ENCODE data around the gene USP5.
"Not testable (repeated sequence)": the region's sequence is repeated elsewhere in the genome, so short reads cannot be mapped to it uniquely, and the experiment has no call there.

The USP5 gene

GRCh38 chr12:6842075-6842474, 9.9 kb upstream of the USP5 start:
- DNase-seq: no peak

GRCh38 chr12:6843118-6843902, 8.6 kb upstream of the USP5 start:
- DNase-seq: peak in 1 of 2 experiments; percentile 26

- DNase-seq: no peak
Observed at GRCh38 chr12:6845395-6845794, 6.6 kb upstream of the USP5 start.

DNA sequence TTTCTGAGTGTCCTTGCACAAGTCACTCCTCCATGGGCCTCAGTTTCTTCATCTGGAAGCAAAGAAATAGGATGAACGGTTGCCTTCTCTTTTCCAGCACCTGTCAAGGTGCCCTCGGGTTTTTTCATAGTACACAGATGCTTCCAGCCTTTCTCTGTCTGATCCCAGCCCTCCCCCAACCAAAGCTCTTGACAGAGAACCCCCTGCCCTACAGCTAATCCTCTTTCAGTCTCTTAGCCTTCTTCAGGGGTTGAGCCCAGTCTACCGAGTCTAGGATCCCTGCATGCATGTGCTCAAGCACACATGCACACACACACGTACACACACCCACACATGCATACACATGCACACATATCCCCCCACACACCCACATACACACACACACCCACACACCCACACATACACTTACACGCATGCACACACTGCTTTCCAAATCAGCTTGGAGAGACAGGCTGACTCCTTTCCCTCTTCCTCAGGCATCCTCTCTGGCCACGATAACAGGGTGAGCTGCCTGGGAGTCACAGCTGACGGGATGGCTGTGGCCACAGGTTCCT, 5.6 kb upstream of the USP5 start:
- DNase-seq: no peak

- no peak for DNase-seq
Observed at GRCh38 chr12:6847676-6848075, 4.3 kb upstream of the USP5 start.

- DNase-seq: no peak
Observed at GRCh38 chr12:6849427-6849826, 2.5 kb upstream of the USP5 start.

GRCh38 chr12:6849976-6850560, 1.9 kb upstream of the USP5 start:
- DNase-seq: no peak

- no peak for DNase-seq
Observed at GRCh38 chr12:6850796-6851152, 1.2 kb upstream of the USP5 start.

- peak; percentile 98 for DNase-seq
Observed at GRCh38 chr12:6851153-6851920, 613 bp upstream of the USP5 start, which contains the start of gene CDCA3. CDCA3 (minus strand) TSS chr12:6851286; CDS start chr12:6850952, 334 bp downstream.

DNA sequence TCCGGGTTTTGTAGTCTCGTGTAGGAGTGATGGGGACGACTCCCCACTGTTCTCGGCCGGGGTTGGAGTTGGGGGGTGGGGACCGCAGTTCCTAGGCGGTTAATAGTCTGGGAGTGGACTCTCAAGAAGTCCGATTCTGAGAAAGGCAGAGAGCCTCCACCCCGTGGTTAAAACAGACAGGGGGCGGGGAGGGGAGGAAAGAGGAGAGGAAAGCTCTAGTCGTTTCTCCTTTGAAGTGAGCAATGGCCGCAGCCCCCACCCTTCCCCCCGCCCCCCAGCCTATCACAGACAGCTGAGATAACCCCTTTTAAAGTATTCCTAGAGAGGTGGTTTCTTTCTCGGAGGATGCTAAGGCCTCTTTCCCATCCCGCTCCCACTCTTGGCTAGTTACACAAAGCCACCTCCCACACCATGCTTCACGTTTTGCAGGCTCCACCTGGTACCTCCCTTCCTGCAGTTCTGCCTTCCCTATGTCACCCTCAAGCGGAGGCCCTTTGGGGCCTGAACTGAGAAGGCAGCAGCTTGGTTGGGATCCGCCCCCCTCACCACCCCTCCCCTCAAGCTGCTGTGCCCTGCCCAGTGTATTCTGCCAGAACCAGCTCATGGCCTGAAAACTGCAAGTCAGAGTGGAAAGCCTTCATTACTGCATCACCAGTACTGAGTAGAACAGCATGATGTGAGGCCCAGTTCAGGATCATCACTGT, 853 bp downstream of the USP5 start:
- no peak for DNase-seq

GRCh38 chr12:6853626-6854025, 1.7 kb downstream of the USP5 start:
- DNase-seq: no peak

DNA sequence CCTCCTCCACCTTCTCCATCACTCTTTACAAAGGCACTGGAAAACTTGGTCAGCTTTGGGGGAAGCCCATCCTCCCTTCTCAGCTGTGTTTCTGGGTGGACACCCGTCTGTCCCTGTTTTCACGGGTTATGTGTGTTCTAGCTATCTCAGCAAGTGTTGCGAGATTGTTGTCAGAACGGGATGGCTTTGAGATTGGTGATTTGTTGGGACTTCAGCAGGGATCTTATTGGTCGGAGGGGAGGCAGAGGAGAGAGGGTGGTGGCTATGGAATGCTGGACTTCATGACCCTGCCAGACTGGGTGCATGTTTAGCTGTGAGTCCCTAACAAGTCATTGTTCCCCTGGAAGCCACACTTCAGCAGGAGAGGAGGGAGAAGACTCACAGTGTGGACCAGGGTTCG, 2.1 kb downstream of the USP5 start:
- DNase-seq: no peak

DNA sequence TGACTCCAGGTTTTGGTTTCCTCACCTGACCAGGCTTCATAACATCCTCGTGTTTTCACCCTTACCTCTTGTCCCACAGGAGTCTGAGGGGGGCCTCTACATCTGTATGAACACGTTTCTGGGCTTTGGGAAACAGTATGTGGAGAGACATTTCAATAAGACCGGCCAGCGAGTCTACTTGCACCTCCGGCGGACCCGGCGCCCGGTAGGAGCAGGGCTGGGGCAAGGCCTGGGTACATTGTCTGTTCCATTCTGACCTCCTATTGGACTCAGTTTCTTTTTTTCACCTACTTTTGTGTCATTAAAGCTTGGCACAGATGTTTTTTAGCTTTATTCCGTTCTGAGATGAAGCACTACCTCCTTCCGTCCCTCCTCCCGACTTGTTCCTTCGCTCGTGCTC, 3.4 kb downstream of the USP5 start:
- no peak for DNase-seq

DNA sequence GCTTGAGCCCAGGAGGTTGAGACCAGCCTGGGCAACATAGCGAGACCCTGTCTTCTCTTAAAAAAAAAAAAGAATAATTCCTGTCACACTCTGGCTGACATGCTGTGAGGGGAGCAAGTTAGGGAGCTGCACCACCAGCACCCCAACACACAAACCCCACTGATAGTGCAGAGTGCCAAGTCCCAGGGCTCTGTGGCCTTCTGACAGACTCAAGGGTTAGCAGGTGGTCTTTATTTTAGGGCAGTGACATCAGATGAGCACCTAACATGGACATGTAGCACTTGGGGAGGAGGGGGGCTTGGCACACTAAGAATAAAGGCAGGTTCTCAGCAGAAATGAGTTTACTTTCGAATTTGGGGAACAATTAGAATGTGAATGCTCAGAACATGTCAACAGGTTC, 6.8 kb downstream of the USP5 start:
- no peak for DNase-seq

DNA sequence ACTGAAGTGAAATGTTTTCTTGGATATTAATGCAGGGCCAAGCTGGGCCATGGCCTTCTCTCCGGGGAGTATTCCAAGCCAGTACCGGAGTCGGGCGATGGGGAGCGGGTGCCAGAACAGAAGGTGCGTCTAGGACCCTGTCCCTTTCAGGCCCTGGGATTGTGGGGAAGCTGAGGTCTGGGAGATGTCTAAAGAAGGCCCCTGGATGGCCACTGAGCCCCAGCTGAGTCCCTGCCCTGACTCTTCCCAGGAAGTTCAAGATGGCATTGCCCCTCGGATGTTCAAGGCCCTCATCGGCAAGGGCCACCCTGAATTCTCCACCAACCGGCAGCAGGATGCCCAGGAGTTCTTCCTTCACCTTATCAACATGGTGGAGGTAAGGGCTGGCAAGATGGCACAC, 8.2 kb downstream of the USP5 start:
- no peak for DNase-seq

DNA sequence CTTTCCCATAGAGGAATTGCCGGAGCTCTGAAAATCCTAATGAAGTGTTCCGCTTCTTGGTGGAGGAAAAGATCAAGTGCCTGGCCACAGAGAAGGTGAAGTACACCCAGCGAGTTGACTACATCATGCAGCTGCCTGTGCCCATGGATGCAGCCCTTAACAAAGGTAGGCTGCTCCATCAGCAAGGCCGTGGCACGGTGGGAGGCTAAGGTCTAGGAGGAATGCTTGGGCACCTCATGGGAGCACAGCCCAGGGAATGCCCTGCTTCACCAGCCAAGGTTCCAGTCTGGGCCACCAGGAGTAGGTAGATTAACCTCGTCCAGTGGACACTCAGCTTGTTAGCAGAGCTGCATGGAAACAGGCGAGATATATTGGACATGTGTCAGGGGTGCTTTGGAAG, 9.0 kb downstream of the USP5 start:
- DNase-seq: no peak

- no peak for DNase-seq
Observed at GRCh38 chr12:6861391-6861790, 9.4 kb downstream of the USP5 start.

GRCh38 chr12:6863033-6863432, 11.1 kb downstream of the USP5 start:
- DNase-seq: no peak

GRCh38 chr12:6863586-6864321, 11.8 kb downstream of the USP5 start:
- DNase-seq: no peak

DNA sequence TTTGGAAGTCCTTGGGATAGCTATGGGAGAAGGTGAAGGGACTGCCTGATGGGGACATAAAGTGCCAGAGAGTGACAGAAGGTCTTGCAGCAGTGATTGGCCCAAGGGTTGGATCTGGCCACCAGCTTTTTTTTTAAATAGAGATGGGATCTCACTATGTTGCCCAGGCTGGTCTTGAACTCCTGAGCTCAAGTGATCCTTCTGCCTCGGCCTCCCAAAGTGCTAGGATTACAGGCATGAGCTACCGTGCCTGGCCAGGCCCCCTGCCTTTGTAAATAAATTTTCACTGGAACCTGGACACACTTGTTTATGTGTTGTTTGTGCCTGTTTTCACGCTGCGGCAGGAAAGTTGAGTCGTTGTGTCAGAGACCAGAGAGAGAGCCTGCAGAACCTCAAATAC, 13.4 kb downstream of the USP5 start:
- not testable (repeated sequence) for DNase-seq

- DNase-seq: no peak
Observed at GRCh38 chr12:6866163-6866919, 14.4 kb downstream of the USP5 start.

Measured in NCI-H526 (cell line).